GM10266 (cell line): ENCODE data around the gene PSMG4.

Experiments
- DNase-seq: peaks from one replicate; pipeline ENCODE4 v3.0.0; 2012; ENCODE audit errors: extremely low spot score
- TF ChIP-seq, protein P1 (sequence below): IDR thresholded peaks from 2 replicates; pipeline ENCODE4 v1.5.1; 2012; ENCODE audit warnings: mild to moderate bottlenecking, low read depth; ENCODE audit not compliant: control insufficient read depth, insufficient read depth; ENCODE audit errors: missing control alignments

Gene PSMG4

DNA sequence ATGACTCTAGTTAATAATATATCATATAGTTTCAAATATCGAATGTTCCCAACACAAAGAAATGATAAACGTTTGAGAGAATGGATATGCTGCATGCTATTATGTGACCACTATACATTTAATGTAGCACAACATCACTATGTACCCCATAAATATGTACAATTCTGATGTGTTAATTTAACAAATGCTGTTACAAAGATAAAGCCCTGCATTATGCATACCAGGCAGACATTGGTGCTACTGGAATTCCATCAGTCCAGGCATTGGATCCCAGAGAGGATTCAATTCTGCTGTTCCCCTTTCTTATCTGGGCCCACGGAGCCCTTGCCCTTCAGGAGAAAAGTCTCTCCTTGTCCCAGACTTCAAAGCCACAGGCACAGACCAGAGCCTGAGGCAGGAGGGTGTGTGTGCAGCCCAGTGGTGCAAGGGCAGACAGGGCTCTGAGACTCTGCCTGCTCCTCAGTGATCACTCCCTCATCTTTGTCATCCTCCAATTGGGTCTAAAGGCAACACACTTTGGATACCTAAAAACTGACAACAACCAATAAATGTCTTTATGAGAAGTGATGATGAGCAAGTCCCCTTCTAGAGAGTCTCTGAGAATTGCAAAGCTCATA lies 45.2 kb downstream of the PSMG4 start:
- DNase-seq = no peak
- TF ChIP-seq, protein P1, sequence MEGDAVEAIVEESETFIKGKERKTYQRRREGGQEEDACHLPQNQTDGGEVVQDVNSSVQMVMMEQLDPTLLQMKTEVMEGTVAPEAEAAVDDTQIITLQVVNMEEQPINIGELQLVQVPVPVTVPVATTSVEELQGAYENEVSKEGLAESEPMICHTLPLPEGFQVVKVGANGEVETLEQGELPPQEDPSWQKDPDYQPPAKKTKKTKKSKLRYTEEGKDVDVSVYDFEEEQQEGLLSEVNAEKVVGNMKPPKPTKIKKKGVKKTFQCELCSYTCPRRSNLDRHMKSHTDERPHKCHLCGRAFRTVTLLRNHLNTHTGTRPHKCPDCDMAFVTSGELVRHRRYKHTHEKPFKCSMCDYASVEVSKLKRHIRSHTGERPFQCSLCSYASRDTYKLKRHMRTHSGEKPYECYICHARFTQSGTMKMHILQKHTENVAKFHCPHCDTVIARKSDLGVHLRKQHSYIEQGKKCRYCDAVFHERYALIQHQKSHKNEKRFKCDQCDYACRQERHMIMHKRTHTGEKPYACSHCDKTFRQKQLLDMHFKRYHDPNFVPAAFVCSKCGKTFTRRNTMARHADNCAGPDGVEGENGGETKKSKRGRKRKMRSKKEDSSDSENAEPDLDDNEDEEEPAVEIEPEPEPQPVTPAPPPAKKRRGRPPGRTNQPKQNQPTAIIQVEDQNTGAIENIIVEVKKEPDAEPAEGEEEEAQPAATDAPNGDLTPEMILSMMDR = no peak

DNA sequence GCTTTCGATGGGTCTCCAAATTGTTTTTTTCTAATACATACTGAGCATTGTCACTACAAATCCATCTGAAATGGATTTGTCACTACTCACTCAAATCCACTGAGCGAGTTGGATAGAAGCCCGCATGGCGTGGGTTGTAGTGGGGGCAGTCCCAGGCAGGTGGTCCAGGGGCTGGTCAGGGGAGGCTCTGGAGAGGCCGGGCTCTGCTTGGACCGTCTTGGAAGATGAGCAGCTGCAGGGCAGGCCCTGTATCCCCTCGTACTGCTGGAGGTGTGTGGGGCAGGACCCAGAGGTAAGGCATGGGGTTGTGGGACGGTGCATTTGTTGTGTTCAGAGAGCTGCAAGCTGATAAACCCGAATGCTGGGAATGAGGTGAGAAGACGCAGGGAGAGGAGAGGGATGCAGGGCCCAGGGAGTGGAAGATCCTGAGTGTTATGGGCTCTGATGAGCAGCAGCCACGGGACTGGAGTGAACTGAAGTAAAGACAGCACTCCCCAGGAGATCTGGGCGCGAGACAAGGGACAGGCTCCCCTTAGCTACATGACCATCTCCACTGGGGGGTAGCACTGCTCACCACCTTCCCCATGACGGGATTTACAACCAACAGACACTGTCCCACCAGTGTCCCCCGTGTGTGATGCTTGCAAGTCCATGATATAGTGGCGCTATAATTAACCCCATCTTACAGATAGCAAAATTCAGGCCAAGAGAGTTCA lies 45.9 kb downstream of the PSMG4 start:
- TF ChIP-seq, protein P1 = no peak
- DNase-seq = no peak

DNA sequence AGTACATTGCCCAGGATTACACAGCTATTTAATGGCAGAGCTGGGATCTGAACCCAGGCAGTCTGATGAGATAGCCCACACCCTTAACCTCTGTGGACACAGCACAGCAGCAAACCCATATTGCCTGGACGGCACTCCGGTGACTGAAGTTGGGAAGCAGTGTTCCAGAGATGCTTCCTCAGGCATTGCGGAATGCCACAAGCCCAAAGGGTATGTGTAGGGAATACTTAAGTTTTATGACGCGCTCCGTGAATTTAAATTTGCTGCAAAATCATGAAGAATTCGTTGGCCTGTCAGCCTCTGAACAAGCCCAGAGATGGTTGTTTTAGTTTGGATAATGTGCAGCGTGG lies 46.4 kb downstream of the PSMG4 start:
- DNase-seq = no peak
- TF ChIP-seq, protein P1 = no peak

DNA sequence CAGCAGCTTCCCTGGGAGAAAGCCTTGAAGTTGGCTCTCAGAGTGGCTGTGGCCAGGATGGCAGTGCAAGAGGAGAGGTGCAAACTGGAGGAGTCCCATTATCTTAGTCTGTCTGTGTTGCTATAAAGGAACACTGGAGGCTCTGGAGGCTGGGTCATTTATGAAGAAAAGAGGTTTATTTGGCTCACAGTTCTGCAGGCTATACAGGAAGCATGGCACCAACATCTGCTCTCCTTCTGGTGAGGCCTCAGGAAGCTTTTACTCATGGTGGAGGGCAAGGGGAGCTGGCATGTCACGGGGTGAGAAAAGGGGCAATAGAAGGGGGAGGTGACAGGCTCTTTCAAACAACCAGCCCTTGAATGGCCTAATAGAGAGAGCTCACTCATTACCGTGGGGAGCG lies 47.1 kb downstream of the PSMG4 start:
- DNase-seq = no peak
- TF ChIP-seq, protein P1 = no peak

DNA sequence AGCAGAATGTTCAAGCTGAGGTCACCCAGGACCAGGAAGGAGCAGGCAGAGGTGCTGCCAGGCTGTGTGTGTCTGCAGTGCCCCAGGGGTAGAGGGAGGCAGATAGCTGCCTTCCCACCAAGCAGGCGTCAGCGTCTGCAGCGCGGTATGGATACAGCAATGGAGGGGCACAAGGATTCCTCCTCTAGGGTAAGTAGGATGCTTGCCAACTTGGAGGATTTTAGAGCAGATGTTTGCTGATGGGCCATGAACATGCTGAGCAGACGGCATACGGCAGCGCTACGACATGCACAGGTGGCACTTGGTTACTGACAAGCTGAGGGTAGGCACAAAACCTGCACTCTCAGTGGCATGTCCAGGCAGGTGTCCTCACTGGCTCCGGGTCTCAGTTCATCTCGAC lies 48.1 kb downstream of the PSMG4 start:
- no peak for DNase-seq
- TF ChIP-seq, protein P1 = no peak

DNA sequence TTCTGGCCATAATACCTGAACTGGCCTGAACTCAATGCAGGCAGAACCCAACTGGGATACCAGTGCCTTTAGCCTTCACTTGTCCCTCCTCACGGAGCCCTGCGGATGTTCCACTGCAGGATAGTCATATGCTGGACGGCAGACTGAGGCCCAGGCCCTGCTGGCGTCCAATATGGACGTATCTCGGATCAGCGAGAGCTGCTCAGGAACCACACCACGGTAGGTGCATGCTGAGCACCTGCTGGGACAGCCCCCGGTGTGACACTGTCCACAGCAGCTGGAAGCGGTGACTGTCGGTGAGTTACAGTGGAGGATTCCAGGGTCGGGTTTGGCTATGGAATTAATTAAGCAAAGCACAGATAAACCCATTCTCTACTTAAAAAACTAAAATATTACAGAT lies 48.7 kb downstream of the PSMG4 start:
- TF ChIP-seq, protein P1 = no peak
- no peak for DNase-seq

DNA sequence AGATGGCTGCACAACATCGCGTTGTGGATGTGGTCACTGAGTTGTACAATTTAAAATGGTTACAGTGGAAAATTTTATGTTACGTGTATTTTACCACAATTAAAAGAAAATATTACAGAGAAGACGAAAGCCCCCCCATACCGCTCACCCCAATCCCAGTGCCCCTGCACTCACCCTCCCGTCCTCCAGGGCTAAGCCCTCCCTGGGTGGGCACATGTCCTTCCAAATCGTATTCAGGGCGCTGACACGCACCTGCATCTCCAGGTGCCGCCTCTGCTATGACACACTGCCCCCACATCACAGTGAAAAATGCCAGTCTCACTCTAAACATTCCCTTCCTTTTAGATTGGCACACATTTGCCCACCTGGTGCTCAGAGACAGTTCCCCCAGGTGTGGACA lies 49.4 kb downstream of the PSMG4 start:
- TF ChIP-seq, protein P1 = no peak
- no peak for DNase-seq
